GM23338 (cell line): ENCODE data around the gene ENPP7. TPM values are rescaled to one million over a fixed set of nuclear protein-coding genes. Genes with fewer than 3 reads are reported as not detected.

Source experiments
- ATAC-seq: fragments of 200-7000 bp; cut with Tn5 transposase; 3 replicates; pipeline ENCODE4 v1.9.1; 2020
- DNase-seq: peaks from one replicate; pipeline ENCODE4 v3.0.0-alpha.2; 2015; ENCODE audit warnings: low spot score
- H2AFZ ChIP-seq: fragments of 200-600 bp; sonication (generic); 2 replicates; pipeline ENCODE4 v1.8.0; 2016; ENCODE audit warnings: antibody characterized with exemption, mild to moderate bottlenecking, moderate library complexity
- H3F3A ChIP-seq: fragments of 200-600 bp; sonication (generic); replicated peaks from 2 replicates; pipeline ENCODE4 v1.8.0; 2017; ENCODE audit warnings: antibody characterized with exemption, mixed run types, low read depth
- H3K27ac ChIP-seq: fragments of 200-600 bp; sonication (generic); 2 replicates; pipeline ENCODE4 v1.6.1; 2016; ENCODE audit warnings: low read depth
- H3K27me3 ChIP-seq: fragments of 200-600 bp; sonication (generic); 2 replicates; pipeline ENCODE4 v1.8.0; 2016; ENCODE audit warnings: mild to moderate bottlenecking, mixed run types, moderate library complexity; ENCODE audit not compliant: insufficient read depth
- H3K36me3 ChIP-seq: fragments of 200-600 bp; sonication (generic); 2 replicates; pipeline ENCODE4 v1.8.0; 2016; ENCODE audit warnings: mild to moderate bottlenecking; ENCODE audit not compliant: insufficient read depth
- H3K4me1 ChIP-seq: fragments of 200-600 bp; sonication (generic); 2 replicates; pipeline ENCODE4 v1.8.0; 2016; ENCODE audit warnings: mild to moderate bottlenecking, moderate library complexity; ENCODE audit not compliant: insufficient read depth
- H3K4me2 ChIP-seq: fragments of 200-600 bp; sonication (generic); 2 replicates; pipeline ENCODE4 v1.7.1; 2017; ENCODE audit warnings: mixed run types
- H3K4me3 ChIP-seq: fragments of 200-600 bp; sonication (generic); 2 replicates; pipeline ENCODE4 v1.6.1; 2016; ENCODE audit warnings: mixed run types
- H3K79me2 ChIP-seq: fragments of 200-600 bp; sonication (generic); replicated peaks from 2 replicates; pipeline ENCODE4 v1.8.0; 2017; ENCODE audit warnings: mild to moderate bottlenecking; ENCODE audit not compliant: insufficient read depth
- H3K9me2 ChIP-seq: fragments of 200-600 bp; sonication (generic); 2 replicates; pipeline ENCODE4 v1.8.0; 2017; ENCODE audit not compliant: insufficient read depth
- H4K20me1 ChIP-seq: fragments of 200-600 bp; sonication (generic); replicated peaks from 2 replicates; pipeline ENCODE4 v1.8.0; 2017; ENCODE audit warnings: mild to moderate bottlenecking; ENCODE audit not compliant: insufficient read depth
- H3K27ac Mint-ChIP-seq: 2 replicates; pipeline ENCODE4 v1.8.0; 2020; ENCODE audit warnings: inconsistent platforms, mild to moderate bottlenecking, moderate library complexity, mixed read lengths
- H3K27me3 Mint-ChIP-seq: 3 replicates; pipeline ENCODE4 v1.8.0; 2022; ENCODE audit warnings: low read depth, mild to moderate bottlenecking, moderate library complexity, mixed read lengths, inconsistent platforms; ENCODE audit not compliant: insufficient read depth, poor library complexity
- H3K36me3 Mint-ChIP-seq: 3 replicates; pipeline ENCODE4 v1.8.0; 2021; ENCODE audit warnings: low read depth, mild to moderate bottlenecking, inconsistent platforms, moderate library complexity, mixed read lengths
- H3K4me1 Mint-ChIP-seq: 3 replicates; pipeline ENCODE4 v1.8.0; 2020; ENCODE audit warnings: mild to moderate bottlenecking, inconsistent platforms, mixed read lengths
- H3K4me3 Mint-ChIP-seq: 3 replicates; pipeline ENCODE4 v1.8.0; 2021; ENCODE audit warnings: moderate library complexity, mild to moderate bottlenecking, inconsistent platforms, mixed read lengths
- H3K9me3 Mint-ChIP-seq: 3 replicates; pipeline ENCODE4 v1.8.0; 2020; ENCODE audit warnings: moderate library complexity, mild to moderate bottlenecking, inconsistent platforms, mixed read lengths
- CREB1 ChIP-seq: fragments of 250-450 bp; sonication (Bioruptor Pico); IDR thresholded peaks from 2 replicates; pipeline ENCODE4 v1.5.0; 2020; ENCODE audit warnings: low read depth, mild to moderate bottlenecking, moderate library complexity
- EZH2 ChIP-seq: fragments of 200-600 bp; sonication (generic); IDR thresholded peaks from one replicate; pipeline ENCODE4 v1.8.0; 2017; ENCODE audit warnings: antibody characterized with exemption, mild to moderate bottlenecking, low read depth; ENCODE audit not compliant: unreplicated experiment
- EZH2phosphoT487 ChIP-seq: fragments of 200-600 bp; sonication (generic); IDR thresholded peaks from one replicate; pipeline ENCODE4 v1.8.1; 2018; ENCODE audit warnings: antibody characterized with exemption; ENCODE audit not compliant: unreplicated experiment
- JUNB ChIP-seq: IDR thresholded peaks from one replicate; pipeline ENCODE4 v1.6.1; 2016; ENCODE audit warnings: antibody characterized with exemption; ENCODE audit not compliant: unreplicated experiment
- NANOG ChIP-seq: IDR thresholded peaks from 2 replicates; pipeline ENCODE4 v1.6.1; 2016; ENCODE audit warnings: antibody characterized with exemption, borderline replicate concordance
- POLR2AphosphoS5 ChIP-seq: IDR thresholded peaks from 2 replicates; pipeline ENCODE4 v1.6.1; 2016; ENCODE audit warnings: antibody characterized with exemption, low read depth
- STAT1 ChIP-seq: IDR thresholded peaks from one replicate; pipeline ENCODE4 v1.6.1; 2016; ENCODE audit warnings: antibody characterized with exemption; ENCODE audit not compliant: unreplicated experiment
- ZNF114 ChIP-seq: fragments of 250-450 bp; sonication (Bioruptor Pico); IDR thresholded peaks from 2 replicates; pipeline ENCODE4 v1.5.0; 2020; ENCODE audit warnings: mild to moderate bottlenecking, moderate library complexity
- ZNF331 ChIP-seq: fragments of 250-450 bp; sonication (Bioruptor Pico); IDR thresholded peaks from 2 replicates; pipeline ENCODE4 v1.5.0; 2020; ENCODE audit warnings: low read depth, mild to moderate bottlenecking, moderate library complexity
- polyA plus RNA-seq: library from polyadenylated mRNA; unstranded; fragments of >200 nt; fragmentation: Nextera tagmentation; extraction: Ambion mirVana; gene quantifications from 2 replicates; pipeline ENCODE4 v1.2.1, GENCODE V29; 2016
- total RNA-seq: library from RNA; depleted of rRNA; stranded (reverse); fragments of >200 nt; shearing (Covaris generic); gene quantifications from 2 replicates; pipeline ENCODE4 v1.2.3, GENCODE V29; 2014
- TF ChIP-seq, protein P1 (sequence below): fragments of 250-450 bp; sonication (Bioruptor Pico); IDR thresholded peaks from 2 replicates; pipeline ENCODE4 v1.5.0; 2020; ENCODE audit warnings: mild to moderate bottlenecking, moderate library complexity
- TF ChIP-seq, protein P2 (sequence below): IDR thresholded peaks from one replicate; pipeline ENCODE4 v1.6.1; 2018; ENCODE audit warnings: antibody characterized with exemption; ENCODE audit not compliant: unreplicated experiment
- TF ChIP-seq, protein P3 (sequence below): IDR thresholded peaks from 2 replicates; pipeline ENCODE4 v1.6.1; 2016; ENCODE audit warnings: antibody characterized with exemption
- TF ChIP-seq, protein P4 (sequence below), 2 experiments: fragments of 200-600 bp in 1 of 2; sonication (generic) in 1 of 2; conservative IDR thresholded peaks; 2 replicates each; pipeline versions ENCODE4 v1.5.1 to v1.6.1; 2016 to 2017; ENCODE audit warnings: antibody characterized with exemption in 2 of 2, low read depth in 2 of 2, mild to moderate bottlenecking in 2 of 2, moderate library complexity in 1 of 2

The ENPP7 gene
- total and polyA plus RNA-seq, 2 experiments from 2014 or later = not detected

DNA sequence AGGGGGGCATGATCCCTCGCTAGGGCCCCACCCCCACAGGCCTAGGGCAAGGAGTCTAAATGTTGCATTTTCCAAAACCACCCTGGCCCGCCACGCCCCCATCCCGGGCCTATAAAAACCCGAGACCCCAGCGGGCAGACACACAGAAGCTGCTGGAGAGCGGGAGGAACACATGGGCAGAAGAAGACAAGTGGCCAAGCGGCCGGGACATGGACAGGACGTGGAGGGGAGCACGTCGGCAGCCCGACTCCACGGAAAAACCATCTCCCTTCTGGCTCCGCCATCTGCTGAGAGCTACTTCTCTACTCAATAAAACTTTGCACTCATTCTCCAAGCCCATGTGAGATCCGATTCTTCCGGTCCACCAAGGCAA is 34.1 kb upstream of the ENPP7 start:
- Histone ChIP-seq H3K27ac (no peak overlapping the region), H3K9me2 (no peaks in the 10 kb centered on the region), H3K4me3 (no peak overlapping the region), H2AFZ (no peak overlapping the region), H3K4me1 (peaks cover 16% of the 10 kb centered on the region), H4K20me1 (no peaks in the 10 kb centered on the region), H3K79me2 (no peaks in the 10 kb centered on the region), H3K36me3 (no peaks in the 10 kb centered on the region), H3F3A (no peaks in the 10 kb centered on the region), H3K4me2 (no peak overlapping the region), H3K27me3 (no peaks in the 10 kb centered on the region)
- no peaks in the 10 kb centered on the region; the same call in 2 of the 3 replicates for H3K9me3 Mint-ChIP-seq
- no peaks in the 10 kb centered on the region for H3K36me3 Mint-ChIP-seq
- H3K27ac Mint-ChIP-seq = no peak overlapping the region
- TF ChIP-seq EZH2 (no peak), ZNF114 (CRISPR knock-in tag) (no peak), STAT1 (no peak), NANOG (no peak), CREB1 (CRISPR knock-in tag) (no peak), JUNB (no peak), EZH2phosphoT487 (no peak), POLR2AphosphoS5 (no peak), ZNF331 (no peak)
- TF ChIP-seq, protein P1, sequence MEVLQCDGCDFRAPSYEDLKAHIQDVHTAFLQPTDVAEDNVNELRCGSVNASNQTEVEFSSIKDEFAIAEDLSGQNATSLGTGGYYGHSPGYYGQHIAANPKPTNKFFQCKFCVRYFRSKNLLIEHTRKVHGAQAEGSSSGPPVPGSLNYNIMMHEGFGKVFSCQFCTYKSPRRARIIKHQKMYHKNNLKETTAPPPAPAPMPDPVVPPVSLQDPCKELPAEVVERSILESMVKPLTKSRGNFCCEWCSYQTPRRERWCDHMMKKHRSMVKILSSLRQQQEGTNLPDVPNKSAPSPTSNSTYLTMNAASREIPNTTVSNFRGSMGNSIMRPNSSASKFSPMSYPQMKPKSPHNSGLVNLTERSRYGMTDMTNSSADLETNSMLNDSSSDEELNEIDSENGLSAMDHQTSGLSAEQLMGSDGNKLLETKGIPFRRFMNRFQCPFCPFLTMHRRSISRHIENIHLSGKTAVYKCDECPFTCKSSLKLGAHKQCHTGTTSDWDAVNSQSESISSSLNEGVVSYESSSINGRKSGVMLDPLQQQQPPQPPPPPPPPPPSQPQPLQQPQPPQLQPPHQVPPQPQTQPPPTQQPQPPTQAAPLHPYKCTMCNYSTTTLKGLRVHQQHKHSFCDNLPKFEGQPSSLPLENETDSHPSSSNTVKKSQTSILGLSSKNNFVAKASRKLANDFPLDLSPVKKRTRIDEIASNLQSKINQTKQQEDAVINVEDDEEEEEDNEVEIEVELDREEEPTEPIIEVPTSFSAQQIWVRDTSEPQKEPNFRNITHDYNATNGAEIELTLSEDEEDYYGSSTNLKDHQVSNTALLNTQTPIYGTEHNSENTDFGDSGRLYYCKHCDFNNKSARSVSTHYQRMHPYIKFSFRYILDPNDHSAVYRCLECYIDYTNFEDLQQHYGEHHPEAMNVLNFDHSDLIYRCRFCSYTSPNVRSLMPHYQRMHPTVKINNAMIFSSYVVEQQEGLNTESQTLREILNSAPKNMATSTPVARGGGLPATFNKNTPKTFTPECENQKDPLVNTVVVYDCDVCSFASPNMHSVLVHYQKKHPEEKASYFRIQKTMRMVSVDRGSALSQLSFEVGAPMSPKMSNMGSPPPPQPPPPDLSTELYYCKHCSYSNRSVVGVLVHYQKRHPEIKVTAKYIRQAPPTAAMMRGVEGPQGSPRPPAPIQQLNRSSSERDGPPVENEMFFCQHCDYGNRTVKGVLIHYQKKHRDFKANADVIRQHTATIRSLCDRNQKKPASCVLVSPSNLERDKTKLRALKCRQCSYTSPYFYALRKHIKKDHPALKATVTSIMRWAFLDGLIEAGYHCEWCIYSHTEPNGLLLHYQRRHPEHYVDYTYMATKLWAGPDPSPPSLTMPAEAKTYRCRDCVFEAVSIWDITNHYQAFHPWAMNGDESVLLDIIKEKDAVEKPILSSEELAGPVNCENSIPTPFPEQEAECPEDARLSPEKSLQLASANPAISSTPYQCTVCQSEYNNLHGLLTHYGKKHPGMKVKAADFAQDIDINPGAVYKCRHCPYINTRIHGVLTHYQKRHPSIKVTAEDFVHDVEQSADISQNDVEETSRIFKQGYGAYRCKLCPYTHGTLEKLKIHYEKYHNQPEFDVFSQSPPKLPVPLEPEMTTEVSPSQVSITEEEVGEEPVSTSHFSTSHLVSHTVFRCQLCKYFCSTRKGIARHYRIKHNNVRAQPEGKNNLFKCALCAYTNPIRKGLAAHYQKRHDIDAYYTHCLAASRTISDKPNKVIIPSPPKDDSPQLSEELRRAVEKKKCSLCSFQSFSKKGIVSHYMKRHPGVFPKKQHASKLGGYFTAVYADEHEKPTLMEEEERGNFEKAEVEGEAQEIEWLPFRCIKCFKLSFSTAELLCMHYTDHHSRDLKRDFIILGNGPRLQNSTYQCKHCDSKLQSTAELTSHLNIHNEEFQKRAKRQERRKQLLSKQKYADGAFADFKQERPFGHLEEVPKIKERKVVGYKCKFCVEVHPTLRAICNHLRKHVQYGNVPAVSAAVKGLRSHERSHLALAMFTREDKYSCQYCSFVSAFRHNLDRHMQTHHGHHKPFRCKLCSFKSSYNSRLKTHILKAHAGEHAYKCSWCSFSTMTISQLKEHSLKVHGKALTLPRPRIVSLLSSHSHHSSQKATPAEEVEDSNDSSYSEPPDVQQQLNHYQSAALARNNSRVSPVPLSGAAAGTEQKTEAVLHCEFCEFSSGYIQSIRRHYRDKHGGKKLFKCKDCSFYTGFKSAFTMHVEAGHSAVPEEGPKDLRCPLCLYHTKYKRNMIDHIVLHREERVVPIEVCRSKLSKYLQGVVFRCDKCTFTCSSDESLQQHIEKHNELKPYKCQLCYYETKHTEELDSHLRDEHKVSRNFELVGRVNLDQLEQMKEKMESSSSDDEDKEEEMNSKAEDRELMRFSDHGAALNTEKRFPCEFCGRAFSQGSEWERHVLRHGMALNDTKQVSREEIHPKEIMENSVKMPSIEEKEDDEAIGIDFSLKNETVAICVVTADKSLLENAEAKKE (CRISPR knock-in tag) = no peak
- TF ChIP-seq, protein P2, sequence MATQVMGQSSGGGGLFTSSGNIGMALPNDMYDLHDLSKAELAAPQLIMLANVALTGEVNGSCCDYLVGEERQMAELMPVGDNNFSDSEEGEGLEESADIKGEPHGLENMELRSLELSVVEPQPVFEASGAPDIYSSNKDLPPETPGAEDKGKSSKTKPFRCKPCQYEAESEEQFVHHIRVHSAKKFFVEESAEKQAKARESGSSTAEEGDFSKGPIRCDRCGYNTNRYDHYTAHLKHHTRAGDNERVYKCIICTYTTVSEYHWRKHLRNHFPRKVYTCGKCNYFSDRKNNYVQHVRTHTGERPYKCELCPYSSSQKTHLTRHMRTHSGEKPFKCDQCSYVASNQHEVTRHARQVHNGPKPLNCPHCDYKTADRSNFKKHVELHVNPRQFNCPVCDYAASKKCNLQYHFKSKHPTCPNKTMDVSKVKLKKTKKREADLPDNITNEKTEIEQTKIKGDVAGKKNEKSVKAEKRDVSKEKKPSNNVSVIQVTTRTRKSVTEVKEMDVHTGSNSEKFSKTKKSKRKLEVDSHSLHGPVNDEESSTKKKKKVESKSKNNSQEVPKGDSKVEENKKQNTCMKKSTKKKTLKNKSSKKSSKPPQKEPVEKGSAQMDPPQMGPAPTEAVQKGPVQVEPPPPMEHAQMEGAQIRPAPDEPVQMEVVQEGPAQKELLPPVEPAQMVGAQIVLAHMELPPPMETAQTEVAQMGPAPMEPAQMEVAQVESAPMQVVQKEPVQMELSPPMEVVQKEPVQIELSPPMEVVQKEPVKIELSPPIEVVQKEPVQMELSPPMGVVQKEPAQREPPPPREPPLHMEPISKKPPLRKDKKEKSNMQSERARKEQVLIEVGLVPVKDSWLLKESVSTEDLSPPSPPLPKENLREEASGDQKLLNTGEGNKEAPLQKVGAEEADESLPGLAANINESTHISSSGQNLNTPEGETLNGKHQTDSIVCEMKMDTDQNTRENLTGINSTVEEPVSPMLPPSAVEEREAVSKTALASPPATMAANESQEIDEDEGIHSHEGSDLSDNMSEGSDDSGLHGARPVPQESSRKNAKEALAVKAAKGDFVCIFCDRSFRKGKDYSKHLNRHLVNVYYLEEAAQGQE = no peak
- TF ChIP-seq, protein P3, sequence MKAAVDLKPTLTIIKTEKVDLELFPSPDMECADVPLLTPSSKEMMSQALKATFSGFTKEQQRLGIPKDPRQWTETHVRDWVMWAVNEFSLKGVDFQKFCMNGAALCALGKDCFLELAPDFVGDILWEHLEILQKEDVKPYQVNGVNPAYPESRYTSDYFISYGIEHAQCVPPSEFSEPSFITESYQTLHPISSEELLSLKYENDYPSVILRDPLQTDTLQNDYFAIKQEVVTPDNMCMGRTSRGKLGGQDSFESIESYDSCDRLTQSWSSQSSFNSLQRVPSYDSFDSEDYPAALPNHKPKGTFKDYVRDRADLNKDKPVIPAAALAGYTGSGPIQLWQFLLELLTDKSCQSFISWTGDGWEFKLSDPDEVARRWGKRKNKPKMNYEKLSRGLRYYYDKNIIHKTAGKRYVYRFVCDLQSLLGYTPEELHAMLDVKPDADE = no peak
- TF ChIP-seq, protein P4, sequence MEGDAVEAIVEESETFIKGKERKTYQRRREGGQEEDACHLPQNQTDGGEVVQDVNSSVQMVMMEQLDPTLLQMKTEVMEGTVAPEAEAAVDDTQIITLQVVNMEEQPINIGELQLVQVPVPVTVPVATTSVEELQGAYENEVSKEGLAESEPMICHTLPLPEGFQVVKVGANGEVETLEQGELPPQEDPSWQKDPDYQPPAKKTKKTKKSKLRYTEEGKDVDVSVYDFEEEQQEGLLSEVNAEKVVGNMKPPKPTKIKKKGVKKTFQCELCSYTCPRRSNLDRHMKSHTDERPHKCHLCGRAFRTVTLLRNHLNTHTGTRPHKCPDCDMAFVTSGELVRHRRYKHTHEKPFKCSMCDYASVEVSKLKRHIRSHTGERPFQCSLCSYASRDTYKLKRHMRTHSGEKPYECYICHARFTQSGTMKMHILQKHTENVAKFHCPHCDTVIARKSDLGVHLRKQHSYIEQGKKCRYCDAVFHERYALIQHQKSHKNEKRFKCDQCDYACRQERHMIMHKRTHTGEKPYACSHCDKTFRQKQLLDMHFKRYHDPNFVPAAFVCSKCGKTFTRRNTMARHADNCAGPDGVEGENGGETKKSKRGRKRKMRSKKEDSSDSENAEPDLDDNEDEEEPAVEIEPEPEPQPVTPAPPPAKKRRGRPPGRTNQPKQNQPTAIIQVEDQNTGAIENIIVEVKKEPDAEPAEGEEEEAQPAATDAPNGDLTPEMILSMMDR (conservative IDR thresholded peaks at IDR 0.05; ENCODE audit: low read depth in 2 of 2) = no peak
- H3K27me3 Mint-ChIP-seq = peaks cover 26% of the 10 kb centered on the region
- no peak for DNase-seq
- no peak overlapping the region for H3K4me3 Mint-ChIP-seq
- peaks cover 51% of the 10 kb centered on the region for H3K4me1 Mint-ChIP-seq
- ATAC-seq = no peak
